ENCODE results near the gene LZTS3.

DNA sequence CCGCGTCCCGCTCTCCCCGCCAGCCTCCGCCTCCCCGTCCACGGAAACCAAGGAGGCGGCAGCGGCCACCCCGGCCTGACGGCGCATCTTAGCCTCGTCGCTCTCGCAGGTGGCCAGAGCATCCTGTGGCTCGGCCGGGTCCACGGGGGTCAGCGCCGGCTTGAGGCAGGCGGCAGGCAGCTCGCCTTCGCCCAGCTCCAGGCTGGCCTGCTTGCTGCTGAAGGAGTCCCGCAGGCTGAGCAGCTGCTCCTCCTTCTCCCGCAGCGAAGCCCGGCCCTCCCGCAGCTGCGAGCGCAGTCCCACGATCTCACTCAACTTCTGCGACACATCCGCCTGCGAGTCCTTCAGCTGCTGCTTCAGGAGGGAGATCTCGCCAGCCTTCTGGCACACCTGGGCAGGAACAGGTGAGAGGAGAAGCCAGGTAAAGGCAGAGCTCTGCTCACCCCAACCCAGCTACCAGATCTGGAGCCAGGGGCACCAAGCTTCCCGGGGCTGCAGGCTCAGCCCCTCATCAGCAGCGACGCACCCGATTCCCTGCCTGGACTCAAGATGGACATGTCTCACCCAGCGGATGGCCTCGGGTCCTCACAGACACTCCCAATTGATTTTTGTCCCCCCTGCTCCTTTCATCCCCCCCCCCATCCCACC, 8.5 kb downstream of the LZTS3 start:
- TF ChIP-seq, protein P1, sequence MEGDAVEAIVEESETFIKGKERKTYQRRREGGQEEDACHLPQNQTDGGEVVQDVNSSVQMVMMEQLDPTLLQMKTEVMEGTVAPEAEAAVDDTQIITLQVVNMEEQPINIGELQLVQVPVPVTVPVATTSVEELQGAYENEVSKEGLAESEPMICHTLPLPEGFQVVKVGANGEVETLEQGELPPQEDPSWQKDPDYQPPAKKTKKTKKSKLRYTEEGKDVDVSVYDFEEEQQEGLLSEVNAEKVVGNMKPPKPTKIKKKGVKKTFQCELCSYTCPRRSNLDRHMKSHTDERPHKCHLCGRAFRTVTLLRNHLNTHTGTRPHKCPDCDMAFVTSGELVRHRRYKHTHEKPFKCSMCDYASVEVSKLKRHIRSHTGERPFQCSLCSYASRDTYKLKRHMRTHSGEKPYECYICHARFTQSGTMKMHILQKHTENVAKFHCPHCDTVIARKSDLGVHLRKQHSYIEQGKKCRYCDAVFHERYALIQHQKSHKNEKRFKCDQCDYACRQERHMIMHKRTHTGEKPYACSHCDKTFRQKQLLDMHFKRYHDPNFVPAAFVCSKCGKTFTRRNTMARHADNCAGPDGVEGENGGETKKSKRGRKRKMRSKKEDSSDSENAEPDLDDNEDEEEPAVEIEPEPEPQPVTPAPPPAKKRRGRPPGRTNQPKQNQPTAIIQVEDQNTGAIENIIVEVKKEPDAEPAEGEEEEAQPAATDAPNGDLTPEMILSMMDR (IDR thresholded peaks at IDR 0.05; ENCODE audit: poor library complexity), result no peak
- TF ChIP-seq EZH2 (IDR thresholded peaks at IDR 0.05; ENCODE audit: borderline replicate concordance), result no peak
